ENCODE results near the gene SNAPC5. TPM values are rescaled to one million over a fixed set of nuclear protein-coding genes. Genes with fewer than 3 reads are reported as not detected.
"Not testable (repeated sequence)": the region's sequence is repeated elsewhere in the genome, so short reads cannot be mapped to it uniquely, and the experiment has no call there.

Gene SNAPC5
- 23.6 TPM for total RNA-seq

- H3K4me1 ChIP-seq (ENCODE audit: insufficient read depth, low read length) = peaks cover 56% of the 10 kb centered on the region
Measured at GRCh38 chr15:66497502-66498455, at the start of gene SNAPC5. Gene SNAPC5, minus strand, starts transcription at chr15:66497762. Its CDS starts 31 bp downstream, at chr15:66497731.

DNA sequence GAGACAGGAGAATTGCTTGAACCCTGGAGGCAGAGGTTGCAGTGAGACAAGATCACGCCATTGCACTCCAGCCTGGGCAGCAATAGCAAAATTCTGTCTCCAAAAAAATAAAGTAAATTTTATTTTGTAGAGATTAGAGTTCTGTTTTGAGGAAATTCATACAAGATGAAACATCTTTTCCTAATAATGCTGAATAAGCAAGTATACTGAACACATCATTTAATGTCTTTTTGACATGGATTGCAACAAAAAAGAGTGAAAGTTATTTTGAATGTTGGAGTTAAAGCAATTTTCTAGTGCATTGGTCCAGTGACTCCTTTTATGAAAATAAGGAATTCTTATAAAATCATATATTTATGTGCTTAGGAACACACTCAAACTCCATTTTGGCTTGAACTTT lies 47.7 kb upstream of the SNAPC5 start:
- Histone ChIP-seq H3K4me1 (ENCODE audit: insufficient read depth, low read length) (no peaks in the 10 kb centered on the region), H3K27me3 (ENCODE audit: insufficient read depth, low read length) (no peaks in the 10 kb centered on the region), H3K4me3 (ENCODE audit: low read length) (no peak overlapping the region), H3K9me3 (ENCODE audit: low read depth, low read length) (no peaks in the 10 kb centered on the region)

More at GRCh38 chr15:66497502-66498455, at the start of gene SNAPC5:
- H3K9me3 ChIP-seq (ENCODE audit: low read depth, low read length) = no peaks in the 10 kb centered on the region
- peak within 1 kb of the TSS; percentile 69 for H3K4me3 ChIP-seq (ENCODE audit: low read length)
- H3K27me3 ChIP-seq (ENCODE audit: insufficient read depth, low read length) = no peaks in the 10 kb centered on the region

DNA sequence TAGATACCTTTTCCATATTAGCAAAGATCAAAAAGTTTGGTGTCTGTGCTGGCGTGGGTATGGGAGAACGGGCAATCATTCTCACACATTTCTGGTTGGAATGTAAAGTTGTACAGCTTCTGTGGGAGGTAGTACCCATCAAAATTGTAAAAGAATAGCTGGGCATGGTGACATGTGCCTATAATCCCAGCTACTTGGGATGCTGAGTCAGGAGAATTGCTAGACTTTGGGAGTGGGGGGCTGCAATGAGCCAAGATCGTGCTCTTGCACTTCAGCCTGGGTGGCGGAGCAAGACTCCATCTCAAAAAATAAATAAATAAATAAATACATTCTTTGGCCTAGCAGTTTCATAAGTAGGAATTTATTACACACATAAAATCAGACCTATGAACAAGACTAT lies 45.3 kb upstream of the SNAPC5 start:
- Histone ChIP-seq H3K4me1 (ENCODE audit: insufficient read depth, low read length) (no peaks in the 10 kb centered on the region), H3K27me3 (ENCODE audit: insufficient read depth, low read length) (no peaks in the 10 kb centered on the region), H3K9me3 (ENCODE audit: low read depth, low read length) (no peaks in the 10 kb centered on the region), H3K4me3 (ENCODE audit: low read length) (no peak overlapping the region)

DNA sequence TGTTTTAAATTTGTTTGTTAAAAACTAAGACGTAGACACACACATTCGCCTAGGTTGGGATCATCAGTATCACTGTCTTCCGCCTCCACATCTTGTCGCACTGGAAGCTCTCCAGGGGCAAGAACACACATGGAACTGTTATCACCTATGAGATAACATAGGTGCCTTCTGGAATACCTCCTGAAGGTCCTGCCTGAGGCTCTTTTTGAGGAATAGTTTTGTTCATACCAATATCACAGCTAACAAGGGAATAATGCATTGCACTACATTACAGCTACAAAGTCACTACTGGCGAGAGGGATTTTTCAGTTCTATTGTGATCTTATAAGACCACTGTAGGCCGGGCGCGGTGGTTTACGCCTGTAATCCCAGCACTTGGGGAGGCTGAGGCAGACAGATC lies 37.5 kb upstream of the SNAPC5 start:
- H3K27me3 ChIP-seq (ENCODE audit: insufficient read depth, low read length) = no peaks in the 10 kb centered on the region
- H3K9me3 ChIP-seq (ENCODE audit: low read depth, low read length) = no peaks in the 10 kb centered on the region
- no peaks in the 10 kb centered on the region for H3K4me1 ChIP-seq (ENCODE audit: insufficient read depth, low read length)
- H3K4me3 ChIP-seq (ENCODE audit: low read length) = no peak overlapping the region

DNA sequence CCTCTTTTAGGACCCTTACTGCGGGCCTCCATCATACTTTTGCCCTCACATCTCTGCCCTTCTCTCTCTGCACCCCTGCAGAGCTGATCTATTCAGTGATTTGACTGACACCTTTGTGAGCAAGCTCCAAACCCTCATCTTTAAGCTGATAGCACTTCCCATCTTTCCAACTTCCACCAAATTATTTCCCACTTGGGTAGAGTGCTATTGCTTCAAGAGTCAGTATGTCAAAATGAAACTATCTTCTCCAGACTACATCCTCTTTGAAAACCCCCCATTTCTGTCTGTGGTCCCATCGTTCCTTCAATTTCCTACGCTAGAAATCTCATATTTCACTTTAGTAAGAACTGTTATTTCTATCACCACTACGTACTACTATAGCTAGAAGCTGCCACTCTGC lies 27.3 kb upstream of the SNAPC5 start:
- Histone ChIP-seq H3K27me3 (ENCODE audit: insufficient read depth, low read length) (no peaks in the 10 kb centered on the region), H3K9me3 (ENCODE audit: low read depth, low read length) (no peaks in the 10 kb centered on the region), H3K4me1 (ENCODE audit: insufficient read depth, low read length) (no peaks in the 10 kb centered on the region), H3K4me3 (ENCODE audit: low read length) (no peak overlapping the region)

DNA sequence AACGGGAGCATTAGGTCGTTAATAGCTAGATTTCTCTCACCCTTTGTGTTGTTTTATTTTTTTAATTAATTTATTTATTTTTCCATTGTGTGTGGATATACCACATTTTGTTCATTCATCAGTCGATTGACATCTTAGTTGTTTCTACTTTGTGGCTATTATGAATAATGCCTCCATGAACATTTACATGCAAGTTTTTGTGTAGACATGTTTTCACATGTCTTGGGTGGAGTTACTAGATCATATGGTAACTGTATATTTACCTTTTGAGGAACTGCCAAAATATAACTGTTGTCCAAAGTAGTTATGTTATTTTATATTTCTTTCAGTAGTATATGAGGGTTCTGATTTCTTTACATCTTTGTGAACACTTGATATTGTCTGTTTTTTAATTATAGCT lies 26.4 kb upstream of the SNAPC5 start:
- H3K9me3 ChIP-seq (ENCODE audit: low read depth, low read length) = no peaks in the 10 kb centered on the region

DNA sequence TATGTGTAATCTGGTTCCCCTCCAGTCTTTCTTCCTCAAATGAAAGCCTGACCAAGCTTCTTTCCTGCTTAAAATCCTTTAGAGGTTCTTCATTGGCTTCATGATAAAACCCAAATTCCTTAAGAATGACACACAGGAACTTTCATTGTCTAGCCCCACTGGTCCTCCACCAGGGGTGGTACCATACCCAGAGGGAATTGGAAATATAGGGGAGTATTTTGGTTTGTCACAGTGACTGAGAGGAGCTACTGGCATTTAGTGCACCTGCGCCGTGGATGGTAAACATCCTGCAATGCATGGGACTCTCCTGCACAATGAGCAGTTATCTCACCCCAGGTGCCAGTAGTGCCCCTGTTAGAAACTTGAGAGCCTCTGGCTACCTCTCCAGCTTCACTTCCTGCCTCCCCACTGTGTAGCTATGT lies 18.4 kb upstream of the SNAPC5 start:
- Histone ChIP-seq H3K9me3 (ENCODE audit: low read depth, low read length) (no peaks in the 10 kb centered on the region), H3K27me3 (ENCODE audit: insufficient read depth, low read length) (no peaks in the 10 kb centered on the region), H3K4me1 (ENCODE audit: insufficient read depth, low read length) (no peaks in the 10 kb centered on the region), H3K4me3 (ENCODE audit: low read length) (no peak overlapping the region)

More for the DNA sequence above, 26.4 kb upstream of the SNAPC5 start:
- Histone ChIP-seq H3K4me1 (ENCODE audit: insufficient read depth, low read length) (no peaks in the 10 kb centered on the region), H3K4me3 (ENCODE audit: low read length) (no peak overlapping the region), H3K27me3 (ENCODE audit: insufficient read depth, low read length) (no peaks in the 10 kb centered on the region)

DNA sequence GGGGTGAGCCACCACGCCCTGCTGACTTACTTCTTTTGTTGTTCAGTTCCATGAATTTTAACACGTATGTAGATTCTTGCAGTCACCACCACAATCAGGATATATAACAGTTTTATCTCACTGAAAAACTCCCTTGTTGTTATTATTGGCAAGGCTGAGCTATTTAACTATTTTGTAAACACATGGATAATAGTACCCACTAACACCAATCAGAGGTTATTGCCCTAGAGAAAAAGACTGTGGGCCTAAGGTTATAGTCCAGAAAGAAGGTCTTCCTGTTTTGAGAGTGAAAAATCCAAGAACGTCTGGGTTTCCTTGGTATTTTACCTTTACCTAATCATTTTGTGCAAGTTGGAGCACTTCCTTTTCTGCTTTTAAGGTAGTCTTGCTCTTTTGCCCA lies 17.0 kb upstream of the SNAPC5 start:
- Histone ChIP-seq H3K4me3 (ENCODE audit: low read length) (no peak overlapping the region), H3K9me3 (ENCODE audit: low read depth, low read length) (no peaks in the 10 kb centered on the region), H3K4me1 (ENCODE audit: insufficient read depth, low read length) (no peaks in the 10 kb centered on the region), H3K27me3 (ENCODE audit: insufficient read depth, low read length) (no peaks in the 10 kb centered on the region)

- Histone ChIP-seq H3K27me3 (ENCODE audit: insufficient read depth, low read length) (no peaks in the 10 kb centered on the region), H3K4me3 (ENCODE audit: low read length) (no peak overlapping the region), H3K4me1 (ENCODE audit: insufficient read depth, low read length) (peaks cover 14% of the 10 kb centered on the region), H3K9me3 (ENCODE audit: low read depth, low read length) (no peaks in the 10 kb centered on the region)
Measured at GRCh38 chr15:66508293-66508883, 10.8 kb upstream of the SNAPC5 start.

DNA sequence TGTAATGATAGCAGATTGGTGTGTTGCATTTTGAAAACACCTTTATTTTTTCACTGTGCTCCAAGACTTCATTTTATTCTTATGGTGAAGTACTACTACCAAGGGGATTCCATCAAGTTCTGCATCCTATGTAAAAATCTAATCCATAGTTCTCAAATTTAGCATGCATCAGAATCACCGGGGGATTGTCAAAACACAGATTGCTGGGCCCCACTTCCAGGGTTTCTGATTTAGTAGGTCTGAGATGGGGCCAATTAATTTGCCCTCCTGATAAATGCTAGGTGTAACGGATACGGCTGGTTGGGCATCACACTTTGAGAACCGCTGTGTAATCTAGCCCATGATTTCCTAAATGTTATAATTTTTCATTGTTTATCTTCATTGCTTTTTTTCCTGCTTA lies 8.3 kb upstream of the SNAPC5 start:
- Histone ChIP-seq H3K4me1 (ENCODE audit: insufficient read depth, low read length) (peaks cover 24% of the 10 kb centered on the region), H3K9me3 (ENCODE audit: low read depth, low read length) (no peaks in the 10 kb centered on the region), H3K27me3 (ENCODE audit: insufficient read depth, low read length) (no peaks in the 10 kb centered on the region), H3K4me3 (ENCODE audit: low read length) (peak overlapping the region; percentile 89)

DNA sequence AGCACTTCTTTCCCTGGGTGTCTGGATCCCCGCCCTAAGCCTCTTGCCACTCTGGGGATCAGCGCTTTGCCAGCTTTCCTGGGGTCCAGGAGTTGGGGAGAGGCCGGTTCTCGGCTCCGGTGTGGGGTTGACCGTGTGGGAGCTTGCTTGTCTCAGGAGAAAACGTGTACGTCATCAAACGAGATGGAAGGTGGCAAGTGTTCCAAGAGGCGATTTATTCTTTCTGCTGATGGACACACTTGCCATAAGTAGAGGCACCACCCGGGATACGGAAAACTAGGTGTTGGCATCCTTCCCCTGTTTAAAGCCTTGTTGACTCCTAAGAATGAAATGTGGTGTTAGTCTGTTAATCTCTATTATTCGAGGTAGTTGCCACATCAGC lies 7.9 kb upstream of the SNAPC5 start:
- Histone ChIP-seq H3K27me3 (ENCODE audit: insufficient read depth, low read length) (no peaks in the 10 kb centered on the region), H3K4me1 (ENCODE audit: insufficient read depth, low read length) (peaks cover 24% of the 10 kb centered on the region), H3K4me3 (ENCODE audit: low read length) (peak overlapping the region; percentile 89), H3K9me3 (ENCODE audit: low read depth, low read length) (no peaks in the 10 kb centered on the region)

- Histone ChIP-seq H3K27me3 (ENCODE audit: insufficient read depth, low read length) (no peaks in the 10 kb centered on the region), H3K4me3 (ENCODE audit: low read length) (peak within 1 kb of the TSS; percentile 89), H3K9me3 (ENCODE audit: low read depth, low read length) (no peaks in the 10 kb centered on the region), H3K4me1 (ENCODE audit: insufficient read depth, low read length) (peaks cover 24% of the 10 kb centered on the region)
Measured at GRCh38 chr15:66504563-66505429, 7.2 kb upstream of the SNAPC5 start, which contains the start of the genes RPL4 and ZWILCH. Gene RPL4, minus strand, starts transcription at chr15:66504855. Its CDS starts 65 bp downstream, at chr15:66504790. Gene ZWILCH, plus strand, starts transcription at chr15:66505326. Its CDS starts 13 bp downstream, at chr15:66505339.

GRCh38 chr15:66503780-66504562 lies 6.4 kb upstream of the SNAPC5 start:
- Histone ChIP-seq H3K4me3 (ENCODE audit: low read length) (peak overlapping the region; percentile 89), H3K9me3 (ENCODE audit: low read depth, low read length) (no peaks in the 10 kb centered on the region), H3K4me1 (ENCODE audit: insufficient read depth, low read length) (peaks cover 24% of the 10 kb centered on the region), H3K27me3 (ENCODE audit: insufficient read depth, low read length) (no peaks in the 10 kb centered on the region)

- H3K27me3 ChIP-seq (ENCODE audit: insufficient read depth, low read length); H3K9me3 ChIP-seq (ENCODE audit: low read depth, low read length): not testable (repeated sequence)
- Histone ChIP-seq H3K4me1 (ENCODE audit: insufficient read depth, low read length) (peaks cover 30% of the 10 kb centered on the region), H3K4me3 (ENCODE audit: low read length) (peak overlapping the region; percentile 89)
Measured at GRCh38 chr15:66503041-66503648, 5.6 kb upstream of the SNAPC5 start.
